Activated T-cell treated with anti-CD3 and anti-CD28 coated beads for 24 hours (primary cell): ENCODE measurements around the gene ABCC3.

Experiments used
- DNase-seq: peaks from one replicate; pipeline ENCODE4 v3.0.0-alpha.2; 2020; ENCODE audit warnings: low read depth

ABCC3 gene

GRCh38 chr17:50642722-50643656 lies 8.3 kb downstream of the ABCC3 start:
- no peak for DNase-seq

DNA sequence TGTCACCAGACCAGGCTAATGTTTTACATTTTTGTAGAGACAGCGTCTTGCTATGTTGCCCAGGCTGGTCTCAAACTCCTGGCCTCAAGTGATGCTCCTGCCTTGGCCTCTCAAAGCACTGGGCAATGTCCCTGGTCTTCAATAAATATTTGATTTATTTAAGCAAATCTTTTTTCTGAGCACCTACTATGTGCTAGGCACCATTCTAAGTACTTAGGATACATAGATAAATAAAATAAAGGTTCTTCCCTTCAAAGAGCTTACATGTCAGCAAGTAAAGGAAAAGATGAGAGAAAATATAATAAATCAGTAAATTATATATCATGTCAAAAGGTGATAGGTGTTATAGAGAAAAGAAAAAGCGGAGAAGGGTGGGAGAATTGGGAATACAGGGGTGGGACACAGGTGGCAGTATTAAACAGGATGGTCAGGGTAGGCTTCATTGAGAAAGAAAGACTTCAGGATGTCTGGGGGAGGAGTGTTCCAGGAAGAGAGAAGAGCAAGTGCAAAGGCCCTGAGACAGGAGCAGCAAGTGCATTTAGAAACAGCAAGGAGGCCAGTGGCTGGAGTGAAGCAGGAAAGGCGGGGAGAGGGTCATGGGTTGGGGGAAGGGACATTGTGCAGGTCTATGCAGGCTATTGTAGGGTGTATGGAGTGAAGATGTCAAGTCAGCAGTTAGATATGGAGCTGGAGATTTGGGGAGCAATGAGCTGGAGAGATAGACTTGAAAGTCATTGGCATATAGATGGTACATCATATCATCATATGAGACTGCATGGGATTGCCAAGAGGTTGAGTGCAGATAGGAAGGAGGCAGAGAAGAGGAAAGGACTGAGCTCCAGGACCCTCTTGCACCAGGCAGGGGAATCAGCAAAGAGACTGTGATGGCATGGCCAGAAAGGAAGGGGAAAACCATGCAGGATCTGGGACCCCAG lies 11.3 kb downstream of the ABCC3 start:
- no peak for DNase-seq

DNA sequence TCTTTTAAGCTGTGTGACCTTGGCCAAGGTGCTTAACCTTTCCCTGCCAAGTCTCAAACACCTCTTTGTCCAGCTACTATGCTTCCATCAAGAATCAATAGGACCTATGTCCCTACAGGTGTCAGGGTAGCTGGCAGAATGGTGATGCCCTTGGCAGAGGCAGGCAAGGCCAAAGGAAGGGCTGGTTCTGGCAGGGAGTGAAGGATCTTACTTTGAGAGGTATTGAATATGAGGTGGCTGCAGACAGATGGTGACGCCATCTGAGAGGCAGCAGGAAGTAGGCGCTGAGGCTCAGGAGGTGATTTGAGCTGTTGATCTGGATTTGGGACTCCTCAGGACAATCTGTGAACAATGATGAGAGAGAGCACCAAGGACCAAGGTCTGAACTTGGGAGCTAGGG lies 12.5 kb downstream of the ABCC3 start:
- DNase-seq: no peak

DNA sequence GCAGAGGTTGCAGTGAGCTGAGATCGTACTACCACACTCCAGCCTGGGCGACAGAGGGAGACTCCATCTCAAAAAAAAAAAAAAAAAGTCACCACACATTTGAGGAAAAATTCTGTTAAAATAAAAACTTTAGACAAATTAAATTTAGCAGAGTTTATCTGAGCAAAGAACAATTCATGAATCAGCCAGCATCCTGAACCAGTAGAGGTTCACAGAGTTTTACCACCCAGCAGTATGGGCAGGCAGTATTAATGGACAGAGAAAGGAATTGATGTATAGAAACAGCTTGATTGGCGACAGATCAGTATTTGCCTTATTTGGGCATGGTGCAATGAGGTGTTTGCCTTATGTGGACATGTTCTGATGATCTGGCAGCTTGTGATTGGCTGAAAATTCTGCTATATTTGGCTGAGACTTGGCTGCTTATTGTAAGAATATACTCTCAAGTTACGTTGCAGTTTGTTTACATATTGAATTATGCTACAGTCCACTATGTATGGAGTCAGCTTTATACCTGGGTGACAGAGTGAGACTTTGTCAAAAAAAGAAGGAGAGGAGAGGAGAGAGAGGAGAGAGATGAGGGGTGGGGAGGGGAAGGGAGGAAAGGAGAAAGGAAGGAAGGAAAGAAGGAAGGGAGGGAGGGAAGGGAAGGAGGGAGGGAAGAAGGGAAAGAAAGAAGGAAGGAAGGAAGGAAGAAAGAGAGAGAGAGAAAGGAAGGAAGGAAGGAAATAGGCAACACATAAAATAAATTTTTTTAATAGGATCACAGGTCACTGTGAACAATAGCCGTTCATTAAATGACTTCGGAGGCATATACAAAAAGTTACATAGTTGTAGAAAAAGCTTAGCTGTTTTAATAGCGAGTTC lies 14.6 kb downstream of the ABCC3 start:
- DNase-seq: no peak

GRCh38 chr17:50651661-50652060 lies 17.0 kb downstream of the ABCC3 start:
- DNase-seq: no peak

DNA sequence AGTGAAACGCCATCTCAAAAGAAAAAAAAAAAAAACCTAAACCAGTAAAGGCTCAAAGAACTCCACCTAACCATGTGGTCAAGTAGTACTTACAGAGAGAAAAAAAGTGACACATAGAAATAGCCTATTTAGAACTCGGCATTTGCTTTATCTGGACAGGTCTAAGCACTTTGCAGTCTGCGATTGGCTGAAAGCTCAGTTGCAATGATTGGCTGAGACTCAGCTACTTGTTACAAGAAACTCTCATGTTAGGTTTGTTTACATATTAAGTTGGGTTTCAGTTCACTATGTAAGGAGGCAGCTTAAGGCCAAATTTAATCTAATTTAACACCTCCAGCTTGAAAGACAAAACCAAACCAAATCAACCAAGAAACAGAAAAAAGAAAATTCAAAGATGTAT lies 19.1 kb downstream of the ABCC3 start:
- no peak for DNase-seq

- no peak for DNase-seq
Observed at GRCh38 chr17:50656509-50656908, 21.8 kb downstream of the ABCC3 start.

DNA sequence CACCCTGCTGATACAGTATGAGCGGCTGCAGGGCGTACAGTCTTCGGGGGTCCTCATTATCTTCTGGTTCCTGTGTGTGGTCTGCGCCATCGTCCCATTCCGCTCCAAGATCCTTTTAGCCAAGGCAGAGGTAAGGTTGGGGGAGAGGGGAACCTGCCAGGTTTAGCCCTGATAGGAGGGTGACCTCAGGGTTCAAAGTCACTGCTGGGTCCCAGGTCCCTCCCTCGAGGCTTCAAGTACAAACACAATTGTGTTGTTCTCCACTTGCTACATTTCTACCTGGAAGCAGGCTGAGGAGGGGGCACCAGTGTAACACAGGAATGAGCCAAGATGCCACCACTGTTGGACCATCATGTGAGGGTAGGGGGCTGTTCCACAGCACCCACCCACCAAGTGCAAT lies 22.4 kb downstream of the ABCC3 start:
- DNase-seq: no peak

GRCh38 chr17:50657627-50658026 lies 22.9 kb downstream of the ABCC3 start:
- no peak for DNase-seq

GRCh38 chr17:50658616-50659015 lies 23.9 kb downstream of the ABCC3 start:
- DNase-seq: no peak

- DNase-seq: no peak
Observed at GRCh38 chr17:50659179-50659578, 24.5 kb downstream of the ABCC3 start.

GRCh38 chr17:50660042-50660886 lies 25.6 kb downstream of the ABCC3 start:
- DNase-seq: no peak

GRCh38 chr17:50660887-50661345 lies 26.2 kb downstream of the ABCC3 start:
- DNase-seq: no peak

GRCh38 chr17:50661348-50661747 lies 26.7 kb downstream of the ABCC3 start:
- DNase-seq: no peak

- DNase-seq: peak; percentile 11
Observed at GRCh38 chr17:50661795-50662391, 27.2 kb downstream of the ABCC3 start.

- DNase-seq: no peak
Observed at GRCh38 chr17:50662632-50663225, 28.0 kb downstream of the ABCC3 start.

- no peak for DNase-seq
Observed at GRCh38 chr17:50663812-50664374, 29.2 kb downstream of the ABCC3 start.

DNA sequence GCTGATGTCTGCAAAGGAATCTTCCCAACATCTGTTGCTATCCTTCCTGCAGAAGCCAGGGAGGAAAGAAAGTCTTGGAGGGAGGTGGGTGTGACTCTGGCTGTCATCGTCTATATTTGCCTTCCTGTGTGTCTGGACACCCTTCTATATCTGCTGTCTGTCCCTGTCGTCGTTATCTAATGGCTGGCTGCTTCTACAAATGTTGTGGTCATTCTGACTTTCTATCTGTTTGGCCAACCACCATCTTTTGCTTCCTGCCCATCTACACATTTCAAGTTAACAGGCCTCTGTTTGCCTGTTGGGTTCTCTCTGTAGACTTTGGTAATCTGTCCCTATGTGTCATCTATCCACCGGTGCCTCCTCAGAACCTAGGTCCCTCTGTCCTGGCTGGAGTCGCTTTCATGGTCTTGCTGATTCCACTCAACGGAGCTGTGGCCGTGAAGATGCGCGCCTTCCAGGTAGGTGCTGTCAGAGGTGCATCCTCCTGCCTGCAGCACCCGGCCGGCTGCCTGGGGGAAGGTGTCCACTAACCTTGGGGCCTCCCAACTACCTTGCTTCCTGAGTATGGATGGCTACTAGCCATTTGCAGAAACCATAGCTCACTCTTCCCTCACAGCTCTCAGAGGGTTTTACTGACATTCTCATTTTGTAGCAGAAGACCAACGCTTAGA lies 30.2 kb downstream of the ABCC3 start:
- no peak for DNase-seq

DNA sequence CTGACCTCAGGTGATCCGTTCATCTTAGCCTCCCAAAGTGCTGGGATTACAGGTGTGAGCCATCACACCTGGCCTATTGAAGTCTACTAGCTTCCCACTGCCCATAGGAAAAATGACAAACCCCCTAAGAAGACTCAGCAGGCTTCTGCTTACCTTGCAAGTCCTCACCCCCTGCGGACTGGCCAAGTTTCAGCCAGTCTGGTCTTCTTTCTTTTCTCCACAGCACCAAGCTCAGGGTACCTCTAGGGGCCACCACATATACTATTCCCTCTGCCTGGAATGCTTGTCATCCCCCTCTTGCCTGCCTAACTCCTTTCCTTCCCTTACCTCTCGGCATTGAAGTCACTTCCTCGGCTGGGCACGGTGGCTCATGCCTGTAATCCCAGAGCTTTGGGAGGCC lies 31.2 kb downstream of the ABCC3 start:
- no peak for DNase-seq
